ENCODE measurements around the gene GNG8.

The GNG8 gene

GRCh38 chr19:46648060-46648960 lies 12.3 kb upstream of the GNG8 start:
- Histone ChIP-seq H3K36me3 (ENCODE audit: control insufficient read depth, insufficient read depth, low read length) (no peaks in the 10 kb centered on the region), H3K27me3 (ENCODE audit: control insufficient read depth, insufficient read depth, low read length) (no peaks in the 10 kb centered on the region), H3K4me3 (ENCODE audit: low read depth, low read length) (no peak overlapping the region), H3K4me1 (no peaks in the 10 kb centered on the region), H3K4me2 (ENCODE audit: low read length) (no peak overlapping the region), H3K27ac (no peak overlapping the region), H2AFZ (no peak overlapping the region), H3K9me3 (ENCODE audit: control insufficient read depth, low read length) (no peaks in the 10 kb centered on the region), H3K79me2 (no peaks in the 10 kb centered on the region), H3K9ac (no peak overlapping the region)
- TF ChIP-seq, protein P1, sequence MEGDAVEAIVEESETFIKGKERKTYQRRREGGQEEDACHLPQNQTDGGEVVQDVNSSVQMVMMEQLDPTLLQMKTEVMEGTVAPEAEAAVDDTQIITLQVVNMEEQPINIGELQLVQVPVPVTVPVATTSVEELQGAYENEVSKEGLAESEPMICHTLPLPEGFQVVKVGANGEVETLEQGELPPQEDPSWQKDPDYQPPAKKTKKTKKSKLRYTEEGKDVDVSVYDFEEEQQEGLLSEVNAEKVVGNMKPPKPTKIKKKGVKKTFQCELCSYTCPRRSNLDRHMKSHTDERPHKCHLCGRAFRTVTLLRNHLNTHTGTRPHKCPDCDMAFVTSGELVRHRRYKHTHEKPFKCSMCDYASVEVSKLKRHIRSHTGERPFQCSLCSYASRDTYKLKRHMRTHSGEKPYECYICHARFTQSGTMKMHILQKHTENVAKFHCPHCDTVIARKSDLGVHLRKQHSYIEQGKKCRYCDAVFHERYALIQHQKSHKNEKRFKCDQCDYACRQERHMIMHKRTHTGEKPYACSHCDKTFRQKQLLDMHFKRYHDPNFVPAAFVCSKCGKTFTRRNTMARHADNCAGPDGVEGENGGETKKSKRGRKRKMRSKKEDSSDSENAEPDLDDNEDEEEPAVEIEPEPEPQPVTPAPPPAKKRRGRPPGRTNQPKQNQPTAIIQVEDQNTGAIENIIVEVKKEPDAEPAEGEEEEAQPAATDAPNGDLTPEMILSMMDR (IDR thresholded peaks at IDR 0.05), result no peak

GRCh38 chr19:46646402-46646801 lies 10.4 kb upstream of the GNG8 start:
- H3K4me2 ChIP-seq (ENCODE audit: low read length), result no peak overlapping the region
- H3K4me1 ChIP-seq, result no peaks in the 10 kb centered on the region
- no peaks in the 10 kb centered on the region for H3K79me2 ChIP-seq
- no peaks in the 10 kb centered on the region for H3K9me3 ChIP-seq (ENCODE audit: control insufficient read depth, low read length)
- H2AFZ ChIP-seq, result no peak overlapping the region
- no peak overlapping the region for H3K4me3 ChIP-seq (ENCODE audit: low read depth, low read length)
- no peaks in the 10 kb centered on the region for H3K27me3 ChIP-seq (ENCODE audit: control insufficient read depth, insufficient read depth, low read length)
- H3K27ac ChIP-seq, result no peak overlapping the region
- H3K9ac ChIP-seq, result no peak overlapping the region
- TF ChIP-seq, protein P1 (IDR thresholded peaks at IDR 0.05), result no peak
- H3K36me3 ChIP-seq (ENCODE audit: control insufficient read depth, insufficient read depth, low read length), result no peaks in the 10 kb centered on the region

GRCh38 chr19:46644720-46645119 lies 8.7 kb upstream of the GNG8 start:
- TF ChIP-seq, protein P1 (IDR thresholded peaks at IDR 0.05), result no peak
- H3K4me3 ChIP-seq (ENCODE audit: low read depth, low read length), result no peak overlapping the region
- no peaks in the 10 kb centered on the region for H3K9me3 ChIP-seq (ENCODE audit: control insufficient read depth, low read length)
- H3K4me1 ChIP-seq, result no peaks in the 10 kb centered on the region
- no peak overlapping the region for H3K9ac ChIP-seq
- no peak overlapping the region for H3K27ac ChIP-seq
- H3K36me3 ChIP-seq (ENCODE audit: control insufficient read depth, insufficient read depth, low read length), result no peaks in the 10 kb centered on the region
- H3K79me2 ChIP-seq, result no peaks in the 10 kb centered on the region
- no peaks in the 10 kb centered on the region for H3K27me3 ChIP-seq (ENCODE audit: control insufficient read depth, insufficient read depth, low read length)
- H3K4me2 ChIP-seq (ENCODE audit: low read length), result no peak overlapping the region
- H2AFZ ChIP-seq, result no peak overlapping the region

GRCh38 chr19:46640656-46641055 lies 4.7 kb upstream of the GNG8 start:
- Histone ChIP-seq H2AFZ (no peak overlapping the region), H3K27ac (no peak overlapping the region), H3K9me3 (ENCODE audit: control insufficient read depth, low read length) (no peaks in the 10 kb centered on the region), H3K4me1 (no peaks in the 10 kb centered on the region), H3K36me3 (ENCODE audit: control insufficient read depth, insufficient read depth, low read length) (no peaks in the 10 kb centered on the region), H3K27me3 (ENCODE audit: control insufficient read depth, insufficient read depth, low read length) (no peaks in the 10 kb centered on the region), H3K79me2 (no peaks in the 10 kb centered on the region), H3K4me2 (ENCODE audit: low read length) (no peak overlapping the region), H3K9ac (no peak overlapping the region), H3K4me3 (ENCODE audit: low read depth, low read length) (no peak overlapping the region)
- TF ChIP-seq, protein P1 (IDR thresholded peaks at IDR 0.05), result no peak

All from parathyroid adenoma (tissue), 2 donors.